WTC11 (cell line): ENCODE results near the gene BRSK2.

ENCODE experiments used
- ESRRA ChIP-seq: sonication (generic); formaldehyde crosslinking; IDR thresholded peaks from 2 replicates; pipeline ENCODE4 v1.8.1; 2022; ENCODE audit warnings: mild to moderate bottlenecking, missing genetic modification reagents, borderline replicate concordance
- FOXJ3 ChIP-seq: sonication (generic); formaldehyde crosslinking; IDR thresholded peaks from 2 replicates; pipeline ENCODE4 v1.9.0; 2021; ENCODE audit warnings: missing genetic modification reagents, mild to moderate bottlenecking, borderline replicate concordance
- GABPB1 ChIP-seq: sonication (generic); formaldehyde crosslinking; IDR thresholded peaks from 2 replicates; pipeline ENCODE4 v1.8.1; 2023; ENCODE audit warnings: mild to moderate bottlenecking, missing genetic modification reagents
- NFATC4 ChIP-seq: fragments of 250-450 bp; sonication (Bioruptor Pico); IDR thresholded peaks from 2 replicates; pipeline ENCODE4 v1.9.0; 2021; ENCODE audit warnings: mild to moderate bottlenecking
- ZNF317 ChIP-seq: sonication (generic); formaldehyde crosslinking; IDR thresholded peaks from 2 replicates; pipeline ENCODE4 v1.8.1; 2023; ENCODE audit warnings: low read depth, mild to moderate bottlenecking, moderate library complexity, missing genetic modification reagents, borderline replicate concordance
- ZNF396 ChIP-seq: fragments of 250-450 bp; sonication (Bioruptor Pico); IDR thresholded peaks from 2 replicates; pipeline ENCODE4 v1.8.0; 2021; ENCODE audit warnings: mild to moderate bottlenecking, moderate library complexity, borderline replicate concordance
- TF ChIP-seq, protein P1 (sequence below): sonication (generic); formaldehyde crosslinking; IDR thresholded peaks from 2 replicates; pipeline ENCODE4 v1.8.1; 2023; ENCODE audit warnings: mild to moderate bottlenecking, missing genetic modification reagents, moderate library complexity
- TF ChIP-seq, protein P2 (sequence below): fragments of 200-600 bp; IDR thresholded peaks from 2 replicates; pipeline ENCODE4 v1.8.0; 2022; ENCODE audit warnings: antibody characterized with exemption
- TF ChIP-seq, protein P3 (sequence below): sonication (generic); formaldehyde crosslinking; IDR thresholded peaks from 2 replicates; pipeline ENCODE4 v1.8.1; 2022; ENCODE audit warnings: low read depth, mild to moderate bottlenecking, moderate library complexity, missing genetic modification reagents, borderline replicate concordance
- TF ChIP-seq, protein P4 (sequence below): fragments of 250-450 bp; sonication (Bioruptor Pico); IDR thresholded peaks from 2 replicates; pipeline ENCODE4 v1.9.0; 2021; ENCODE audit warnings: mild to moderate bottlenecking
- TF ChIP-seq, protein P5 (sequence below): fragments of 250-450 bp; sonication (Bioruptor Pico); conservative IDR thresholded peaks from 2 replicates; pipeline ENCODE4 v1.9.0; 2021; ENCODE audit warnings: mild to moderate bottlenecking
- TF ChIP-seq, protein P6 (sequence below): sonication (generic); formaldehyde crosslinking; IDR thresholded peaks from 2 replicates; pipeline ENCODE4 v1.8.0; 2022; ENCODE audit warnings: mild to moderate bottlenecking, missing genetic modification reagents
- TF ChIP-seq, protein P7 (sequence below): sonication (generic); formaldehyde crosslinking; IDR thresholded peaks from 2 replicates; pipeline ENCODE4 v1.8.0; 2022; ENCODE audit warnings: mild to moderate bottlenecking, missing genetic modification reagents

DNA sequence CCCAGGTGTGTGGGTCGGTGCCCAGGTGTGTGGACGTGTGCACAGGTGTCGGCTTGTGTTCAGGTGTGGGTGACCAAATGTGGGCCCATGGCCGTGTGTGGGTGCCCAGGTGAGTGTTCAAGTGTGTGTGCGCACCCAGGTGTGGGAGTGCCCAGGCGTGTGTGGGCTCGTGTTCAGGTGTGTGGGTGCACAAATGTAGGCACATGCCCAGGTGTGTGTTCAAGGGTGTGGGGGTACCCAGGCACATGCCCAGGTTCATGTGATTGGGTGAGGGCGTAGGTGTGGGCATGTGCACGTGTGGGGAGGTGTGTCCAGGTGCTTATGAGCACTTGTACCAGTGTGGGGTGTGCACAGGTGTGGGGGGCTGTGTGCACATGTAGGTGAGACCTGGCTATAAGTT, 54.0 kb downstream of the BRSK2 start:
- TF ChIP-seq, protein P1, sequence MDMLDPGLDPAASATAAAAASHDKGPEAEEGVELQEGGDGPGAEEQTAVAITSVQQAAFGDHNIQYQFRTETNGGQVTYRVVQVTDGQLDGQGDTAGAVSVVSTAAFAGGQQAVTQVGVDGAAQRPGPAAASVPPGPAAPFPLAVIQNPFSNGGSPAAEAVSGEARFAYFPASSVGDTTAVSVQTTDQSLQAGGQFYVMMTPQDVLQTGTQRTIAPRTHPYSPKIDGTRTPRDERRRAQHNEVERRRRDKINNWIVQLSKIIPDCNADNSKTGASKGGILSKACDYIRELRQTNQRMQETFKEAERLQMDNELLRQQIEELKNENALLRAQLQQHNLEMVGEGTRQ = no peak
- TF ChIP-seq, protein P2, sequence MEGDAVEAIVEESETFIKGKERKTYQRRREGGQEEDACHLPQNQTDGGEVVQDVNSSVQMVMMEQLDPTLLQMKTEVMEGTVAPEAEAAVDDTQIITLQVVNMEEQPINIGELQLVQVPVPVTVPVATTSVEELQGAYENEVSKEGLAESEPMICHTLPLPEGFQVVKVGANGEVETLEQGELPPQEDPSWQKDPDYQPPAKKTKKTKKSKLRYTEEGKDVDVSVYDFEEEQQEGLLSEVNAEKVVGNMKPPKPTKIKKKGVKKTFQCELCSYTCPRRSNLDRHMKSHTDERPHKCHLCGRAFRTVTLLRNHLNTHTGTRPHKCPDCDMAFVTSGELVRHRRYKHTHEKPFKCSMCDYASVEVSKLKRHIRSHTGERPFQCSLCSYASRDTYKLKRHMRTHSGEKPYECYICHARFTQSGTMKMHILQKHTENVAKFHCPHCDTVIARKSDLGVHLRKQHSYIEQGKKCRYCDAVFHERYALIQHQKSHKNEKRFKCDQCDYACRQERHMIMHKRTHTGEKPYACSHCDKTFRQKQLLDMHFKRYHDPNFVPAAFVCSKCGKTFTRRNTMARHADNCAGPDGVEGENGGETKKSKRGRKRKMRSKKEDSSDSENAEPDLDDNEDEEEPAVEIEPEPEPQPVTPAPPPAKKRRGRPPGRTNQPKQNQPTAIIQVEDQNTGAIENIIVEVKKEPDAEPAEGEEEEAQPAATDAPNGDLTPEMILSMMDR = no peak
- TF ChIP-seq, protein P3, sequence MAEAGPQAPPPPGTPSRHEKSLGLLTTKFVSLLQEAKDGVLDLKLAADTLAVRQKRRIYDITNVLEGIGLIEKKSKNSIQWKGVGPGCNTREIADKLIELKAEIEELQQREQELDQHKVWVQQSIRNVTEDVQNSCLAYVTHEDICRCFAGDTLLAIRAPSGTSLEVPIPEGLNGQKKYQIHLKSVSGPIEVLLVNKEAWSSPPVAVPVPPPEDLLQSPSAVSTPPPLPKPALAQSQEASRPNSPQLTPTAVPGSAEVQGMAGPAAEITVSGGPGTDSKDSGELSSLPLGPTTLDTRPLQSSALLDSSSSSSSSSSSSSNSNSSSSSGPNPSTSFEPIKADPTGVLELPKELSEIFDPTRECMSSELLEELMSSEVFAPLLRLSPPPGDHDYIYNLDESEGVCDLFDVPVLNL (CRISPR knock-in tag) = no peak
- TF ChIP-seq, protein P4, sequence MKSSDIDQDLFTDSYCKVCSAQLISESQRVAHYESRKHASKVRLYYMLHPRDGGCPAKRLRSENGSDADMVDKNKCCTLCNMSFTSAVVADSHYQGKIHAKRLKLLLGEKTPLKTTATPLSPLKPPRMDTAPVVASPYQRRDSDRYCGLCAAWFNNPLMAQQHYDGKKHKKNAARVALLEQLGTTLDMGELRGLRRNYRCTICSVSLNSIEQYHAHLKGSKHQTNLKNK (CRISPR knock-in tag) = no peak
- TF ChIP-seq FOXJ3 (CRISPR knock-in tag) (no peak), NFATC4 (no peak), GABPB1 (CRISPR knock-in tag) (no peak), ZNF317 (CRISPR knock-in tag) (no peak), ESRRA (CRISPR knock-in tag) (no peak), ZNF396 (CRISPR knock-in tag) (no peak)
- TF ChIP-seq, protein P5, sequence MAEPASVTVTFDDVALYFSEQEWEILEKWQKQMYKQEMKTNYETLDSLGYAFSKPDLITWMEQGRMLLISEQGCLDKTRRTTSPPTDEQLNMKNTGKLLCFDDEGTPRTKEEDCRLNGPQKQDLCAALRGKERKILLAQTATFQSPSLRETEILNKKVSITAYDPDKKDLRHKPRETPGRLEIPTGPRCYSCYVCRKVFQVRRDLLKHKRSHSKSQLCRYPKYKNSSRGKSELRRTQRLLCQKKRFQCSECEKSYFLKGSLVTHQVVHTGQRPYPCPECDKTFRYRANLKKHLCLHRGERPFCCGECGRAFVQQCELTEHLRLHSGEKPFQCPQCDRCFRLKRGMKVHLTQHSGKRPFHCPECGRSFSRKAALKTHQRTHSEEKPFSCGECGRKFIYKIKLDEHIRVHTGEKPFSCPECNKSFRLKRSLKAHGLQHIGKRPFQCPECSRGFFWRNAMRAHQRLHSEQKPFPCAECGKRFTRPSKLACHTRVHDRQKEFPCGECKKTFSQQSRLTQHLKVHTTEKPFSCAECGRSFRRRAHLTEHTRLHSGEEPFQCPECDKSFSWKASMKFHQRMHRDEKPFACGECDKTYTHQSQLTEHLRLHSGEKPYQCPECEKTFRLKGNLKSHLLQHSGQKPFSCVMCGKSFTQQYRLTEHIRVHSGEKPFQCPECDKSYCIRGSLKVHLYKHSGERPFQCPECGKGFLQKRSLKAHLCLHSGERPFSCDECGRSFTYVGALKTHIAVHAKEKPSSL (CRISPR knock-in tag) = no peak
- TF ChIP-seq, protein P6, sequence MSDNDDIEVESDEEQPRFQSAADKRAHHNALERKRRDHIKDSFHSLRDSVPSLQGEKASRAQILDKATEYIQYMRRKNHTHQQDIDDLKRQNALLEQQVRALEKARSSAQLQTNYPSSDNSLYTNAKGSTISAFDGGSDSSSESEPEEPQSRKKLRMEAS (CRISPR knock-in tag) = no peak
- TF ChIP-seq, protein P7, sequence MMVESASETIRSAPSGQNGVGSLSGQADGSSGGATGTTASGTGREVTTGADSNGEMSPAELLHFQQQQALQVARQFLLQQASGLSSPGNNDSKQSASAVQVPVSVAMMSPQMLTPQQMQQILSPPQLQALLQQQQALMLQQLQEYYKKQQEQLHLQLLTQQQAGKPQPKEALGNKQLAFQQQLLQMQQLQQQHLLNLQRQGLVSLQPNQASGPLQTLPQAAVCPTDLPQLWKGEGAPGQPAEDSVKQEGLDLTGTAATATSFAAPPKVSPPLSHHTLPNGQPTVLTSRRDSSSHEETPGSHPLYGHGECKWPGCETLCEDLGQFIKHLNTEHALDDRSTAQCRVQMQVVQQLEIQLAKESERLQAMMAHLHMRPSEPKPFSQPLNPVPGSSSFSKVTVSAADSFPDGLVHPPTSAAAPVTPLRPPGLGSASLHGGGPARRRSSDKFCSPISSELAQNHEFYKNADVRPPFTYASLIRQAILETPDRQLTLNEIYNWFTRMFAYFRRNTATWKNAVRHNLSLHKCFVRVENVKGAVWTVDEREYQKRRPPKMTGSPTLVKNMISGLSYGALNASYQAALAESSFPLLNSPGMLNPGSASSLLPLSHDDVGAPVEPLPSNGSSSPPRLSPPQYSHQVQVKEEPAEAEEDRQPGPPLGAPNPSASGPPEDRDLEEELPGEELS (CRISPR knock-in tag) = no peak
